ENCODE results near the gene SLCO1B1.

The SLCO1B1 gene

DNA sequence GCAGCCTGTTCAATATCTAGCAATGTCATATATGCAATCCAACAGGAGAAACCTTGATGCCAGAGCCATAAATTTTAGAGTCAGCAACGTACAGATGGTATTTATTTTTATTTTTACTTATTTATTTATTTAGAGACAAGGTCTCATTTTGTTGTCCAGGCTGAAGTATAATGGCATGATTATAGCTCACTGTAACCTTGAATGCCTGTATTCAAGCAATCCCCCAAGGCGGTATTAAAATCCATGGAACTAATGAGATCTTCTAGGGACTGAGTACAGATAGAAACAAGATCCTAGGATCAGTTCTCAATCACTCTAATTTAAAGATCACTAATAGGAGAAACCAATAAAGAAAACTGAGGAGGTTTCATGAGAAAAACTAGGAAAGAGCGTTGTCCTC lies 89.3 kb downstream of the SLCO1B1 start:
- DNase-seq (ENCODE audit: extremely low read depth in 1 of 2, low read depth in 1 of 2) = no peak

DNA sequence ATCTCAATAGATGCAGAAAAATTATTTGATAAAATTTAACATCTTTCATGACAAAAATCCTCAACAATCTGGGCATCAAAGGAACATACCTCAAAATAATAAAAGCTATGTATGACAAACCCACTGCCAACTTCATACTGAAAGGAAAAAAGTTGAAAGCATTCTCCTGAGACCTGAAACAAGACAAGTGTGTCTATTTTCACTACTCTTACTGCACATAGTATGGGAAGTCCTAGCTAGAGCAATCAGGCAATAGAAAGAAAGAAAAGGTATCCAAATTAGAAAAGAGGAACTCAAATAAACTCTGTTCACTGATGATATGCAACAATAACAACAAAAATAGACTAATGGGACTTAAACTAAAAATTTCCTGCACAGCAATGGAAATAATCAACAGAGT lies 90.1 kb downstream of the SLCO1B1 start:
- no peak for DNase-seq (ENCODE audit: extremely low read depth in 1 of 2, low read depth in 1 of 2)

DNA sequence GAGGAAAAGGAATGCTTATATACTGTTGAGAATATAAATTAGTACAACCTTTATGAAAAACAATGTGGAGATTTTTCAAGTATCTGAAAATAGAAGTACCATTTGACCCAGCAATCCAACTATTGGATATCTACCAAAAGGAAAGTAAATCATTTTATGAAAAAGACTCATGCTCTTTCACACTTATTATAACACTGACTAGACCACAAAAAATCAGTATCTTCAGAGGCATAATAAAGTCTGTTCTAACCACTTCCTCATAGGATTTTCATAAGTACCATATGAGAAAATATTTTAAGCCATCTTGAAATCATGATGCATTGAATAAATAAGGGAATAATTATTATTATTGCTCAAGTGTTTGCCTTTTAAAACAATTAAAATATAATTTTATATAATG lies 90.8 kb downstream of the SLCO1B1 start:
- no peak for DNase-seq (ENCODE audit: extremely low read depth in 1 of 2, low read depth in 1 of 2)

DNA sequence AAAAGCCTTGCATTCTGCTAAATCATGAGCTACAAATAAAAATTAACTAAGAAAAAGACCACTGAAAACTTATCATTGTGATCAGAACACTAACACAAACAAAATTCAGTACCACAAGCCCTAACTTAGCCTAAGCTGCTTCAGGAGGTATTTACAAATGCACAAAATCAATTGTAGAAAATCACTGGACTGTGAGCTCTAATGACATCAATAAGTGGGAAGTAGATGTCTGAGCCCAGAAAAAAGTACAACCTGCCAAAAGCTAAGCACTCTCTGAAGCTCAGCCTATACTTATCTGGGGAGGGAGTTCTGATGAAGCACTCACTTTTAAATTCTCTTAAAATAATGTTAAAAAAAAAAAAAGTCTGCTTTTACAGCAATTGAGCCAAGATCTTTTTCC lies 92.9 kb downstream of the SLCO1B1 start:
- DNase-seq (ENCODE audit: extremely low read depth in 1 of 2, low read depth in 1 of 2) = no peak

DNA sequence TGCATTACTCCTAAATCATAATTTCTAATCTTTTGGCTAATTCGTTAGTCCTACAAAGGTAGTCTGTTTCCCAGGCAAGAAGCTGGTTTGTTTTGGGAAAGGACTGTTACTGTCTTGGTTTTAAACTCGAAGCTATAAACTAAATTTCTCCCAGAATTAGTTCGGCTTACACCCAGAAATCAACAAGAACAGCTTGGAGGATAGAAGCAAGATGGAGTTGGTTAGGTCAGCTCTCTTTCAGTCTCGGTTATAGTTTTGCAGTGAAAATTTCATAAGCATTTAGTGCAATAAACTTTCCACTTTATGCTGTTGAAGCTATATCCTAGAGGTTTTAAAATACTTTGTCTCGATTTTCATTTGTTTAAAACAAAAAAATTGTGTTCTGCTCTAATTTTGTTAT lies 103.4 kb downstream of the SLCO1B1 start:
- DNase-seq (ENCODE audit: extremely low read depth in 1 of 2, low read depth in 1 of 2) = no peak

DNA sequence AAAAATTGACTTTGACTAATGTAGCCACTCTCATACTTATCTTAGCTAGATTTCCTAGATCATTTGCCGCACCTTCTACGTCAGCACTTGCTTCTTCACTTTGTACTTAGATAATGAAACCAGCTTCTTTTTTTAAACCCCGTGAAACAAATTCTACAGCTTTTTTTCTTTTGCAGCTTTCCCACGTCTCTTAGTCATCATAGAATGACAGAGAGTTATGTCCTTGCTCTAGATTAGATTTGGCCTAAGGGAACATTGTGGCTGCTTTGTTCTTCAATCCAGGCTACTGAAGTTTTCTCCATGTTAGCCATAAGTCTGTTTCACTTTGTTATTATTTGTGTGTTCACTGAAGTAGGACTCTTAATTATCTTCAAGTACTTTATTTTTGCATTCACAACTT lies 108.9 kb downstream of the SLCO1B1 start:
- no peak for DNase-seq (ENCODE audit: extremely low read depth in 1 of 2, low read depth in 1 of 2)

DNA sequence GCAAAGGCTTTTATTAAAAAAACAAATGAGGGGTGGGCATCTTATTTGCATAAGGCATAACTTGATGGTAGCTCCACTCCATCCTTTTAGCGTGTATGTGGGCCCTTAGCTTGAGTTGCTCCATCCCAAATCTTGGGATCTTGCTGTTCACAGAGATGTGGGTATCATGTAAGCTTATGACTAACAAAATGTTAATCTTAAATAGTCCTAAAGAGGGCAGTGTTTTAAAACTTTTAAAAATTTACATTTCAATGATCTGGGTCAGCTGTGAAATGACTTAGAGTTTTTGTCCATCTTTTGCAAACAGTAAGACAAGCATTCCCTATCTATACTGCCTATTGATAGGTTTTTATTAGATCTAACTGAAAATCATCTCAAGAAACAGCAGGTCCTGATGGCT lies 117.7 kb downstream of the SLCO1B1 start:
- DNase-seq (ENCODE audit: extremely low read depth in 1 of 2, low read depth in 1 of 2) = no peak

DNA sequence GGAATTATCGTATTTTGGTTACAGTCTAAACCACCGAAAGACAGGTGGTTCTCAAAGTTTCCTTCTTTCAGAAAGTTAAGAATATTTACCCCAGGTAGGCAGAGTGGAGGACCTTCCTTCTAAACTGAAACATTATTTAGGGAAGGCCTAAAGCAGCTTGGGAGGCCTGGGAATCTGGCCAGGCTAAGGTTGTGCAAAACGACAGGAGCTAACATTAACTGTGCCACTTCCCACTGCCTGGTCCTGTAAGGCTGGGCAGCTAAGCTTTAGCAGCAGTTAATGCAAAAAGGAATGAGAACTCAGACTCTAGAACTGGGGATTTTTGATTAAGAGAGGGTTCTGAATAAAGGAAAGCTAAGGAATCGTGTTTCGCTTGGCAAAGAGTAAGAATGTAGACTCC lies 121.1 kb downstream of the SLCO1B1 start:
- DNase-seq (ENCODE audit: extremely low read depth in 1 of 2, low read depth in 1 of 2) = no peak

DNA sequence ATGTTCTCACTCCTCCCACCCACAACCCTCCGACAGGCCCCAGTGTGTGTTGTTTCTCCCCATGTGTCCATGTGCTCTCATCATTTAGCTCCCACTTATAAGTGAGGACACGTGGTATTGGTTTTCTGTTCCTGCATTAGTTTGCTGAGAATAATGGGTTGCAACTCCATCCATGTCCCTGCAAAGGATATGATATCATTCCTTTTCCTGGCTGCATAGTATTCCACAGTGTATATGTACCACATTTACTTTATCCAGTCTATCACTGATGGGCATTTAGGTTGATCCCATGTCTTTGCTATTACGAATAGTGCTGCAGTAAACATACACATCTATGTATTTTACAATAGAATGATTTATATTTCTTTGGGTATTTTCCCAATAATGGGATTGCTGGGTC lies 126.2 kb downstream of the SLCO1B1 start:
- no peak for DNase-seq (ENCODE audit: extremely low read depth in 1 of 2, low read depth in 1 of 2)

DNA sequence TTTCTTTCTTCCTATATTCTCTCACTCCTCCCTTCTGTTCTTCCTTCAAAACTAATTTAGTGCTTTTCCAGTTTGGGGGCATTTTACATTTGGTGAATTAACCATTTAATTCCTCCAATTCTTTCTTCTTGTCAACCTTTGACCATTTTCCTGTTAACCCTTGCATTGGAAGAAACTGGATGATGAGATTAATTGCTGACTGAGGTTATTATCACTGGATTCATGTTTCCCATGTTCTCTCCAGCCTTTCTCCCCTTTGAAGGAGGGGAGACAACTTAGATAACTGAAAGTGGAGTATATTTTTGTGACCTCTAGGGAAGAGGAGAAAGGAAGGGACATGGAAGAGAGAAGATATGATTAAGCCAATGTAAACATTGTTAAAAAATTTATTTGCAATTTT lies 133.2 kb downstream of the SLCO1B1 start:
- DNase-seq (ENCODE audit: extremely low read depth in 1 of 2, low read depth in 1 of 2) = no peak

DNA sequence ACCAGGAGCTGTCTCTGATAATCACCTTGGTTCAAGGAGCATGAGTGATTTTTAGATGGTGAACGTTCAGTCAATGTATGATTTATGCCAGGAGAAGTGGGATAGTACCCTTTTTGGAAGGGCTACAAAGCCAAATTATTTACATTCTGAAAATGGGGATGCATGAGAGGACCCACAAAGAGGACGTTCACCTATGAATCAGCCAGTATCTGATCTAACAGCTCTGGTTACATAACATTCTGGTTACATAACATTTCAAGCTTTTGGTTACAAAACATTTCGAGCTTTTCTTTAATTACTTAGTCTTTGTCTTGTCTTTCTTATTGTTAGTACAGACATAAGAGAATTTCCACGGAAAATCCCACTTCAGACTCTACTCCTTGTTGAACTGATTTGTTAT lies 134.9 kb downstream of the SLCO1B1 start:
- no peak for DNase-seq (ENCODE audit: extremely low read depth in 1 of 2, low read depth in 1 of 2)

DNA sequence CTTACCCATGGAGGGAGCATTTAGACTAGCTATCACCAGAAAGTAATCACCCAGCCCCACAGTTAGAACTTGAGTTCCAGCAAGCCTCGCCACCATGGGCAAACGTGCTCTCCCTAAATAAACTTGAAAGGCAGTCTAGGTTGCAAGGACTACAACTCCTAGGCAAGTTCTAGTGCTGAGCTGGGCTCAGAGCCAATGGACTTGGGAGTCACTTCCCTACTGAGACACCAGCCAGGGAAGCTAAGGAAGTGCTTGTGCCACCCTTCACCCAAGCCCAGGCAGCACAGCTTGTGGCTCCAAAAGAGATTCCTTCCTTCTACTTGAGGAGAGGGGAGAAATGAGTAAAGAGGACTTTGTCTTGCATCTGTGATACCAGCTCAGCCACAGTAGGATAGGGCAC lies 145.8 kb downstream of the SLCO1B1 start:
- no peak for DNase-seq (ENCODE audit: extremely low read depth in 1 of 2, low read depth in 1 of 2)
